ENCODE results near the gene CTXND1. TPM values are rescaled to one million over a fixed set of nuclear protein-coding genes. Genes with fewer than 3 reads are reported as not detected.

The CTXND1 gene
- total and polyA plus RNA-seq, 2 of the 4 experiments (the other 2 are of a cell fraction) = not detected

DNA sequence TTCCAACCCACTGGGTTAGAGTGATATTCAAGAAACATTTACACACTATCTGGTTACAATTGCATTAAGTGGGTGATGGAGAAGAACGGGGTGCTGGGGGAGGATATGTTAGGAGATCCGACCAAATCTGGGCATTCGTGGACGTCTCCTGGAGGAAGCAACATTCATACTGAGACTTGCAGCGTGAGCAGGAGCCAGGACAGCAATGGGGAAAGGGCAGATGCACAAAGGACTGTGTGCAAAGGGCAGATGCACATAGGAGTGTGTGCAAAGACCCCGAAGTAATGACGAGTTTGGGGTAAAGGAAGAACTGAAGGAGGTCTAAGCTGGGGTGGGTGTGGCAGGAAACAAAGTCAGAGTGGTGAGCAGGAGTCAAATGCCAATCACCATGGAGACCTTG lies 16.1 kb upstream of the CTXND1 start:
- CTCF ChIA-PET = no interaction called here
- ATAC-seq (ENCODE audit: low read depth) = no peak

More for the DNA sequence above, 16.1 kb upstream of the CTXND1 start:
- Histone ChIP-seq H3K79me1 (ENCODE audit: low read depth in 1 of 2, low read length in 2 of 2) (no peaks in the 10 kb centered on the region), H3K27ac (ENCODE audit: insufficient read depth, low read length) (no peak overlapping the region), H4K5ac (ENCODE audit: low read depth, low read length) (no peak overlapping the region), H3K23ac (ENCODE audit: low read depth, low read length) (no peak overlapping the region), H3K4me1 (ENCODE audit: control insufficient read depth, insufficient read depth, low read length) (no peaks in the 10 kb centered on the region), H3K4ac (ENCODE audit: low read depth, low read length) (no peak overlapping the region), H2AK9ac (replicated peaks; ENCODE audit: low read depth, low read length, poor library complexity) (no peak overlapping the region), H4K8ac (ENCODE audit: low read depth in 2 of 2, low read length in 2 of 2) (no peak overlapping the region), H2BK15ac (ENCODE audit: low read depth, low read length) (no peak overlapping the region), H3K18ac (ENCODE audit: low read depth, low read length) (no peak overlapping the region), H3K4me2 (ENCODE audit: low read depth, low read length) (no peak overlapping the region), H4K20me1 (ENCODE audit: insufficient read depth, low read length) (no peaks in the 10 kb centered on the region), H3K4me3 (ENCODE audit: insufficient read depth, low read depth, low read length) (no peak overlapping the region), H2BK20ac (ENCODE audit: low read depth, low read length) (no peak overlapping the region), H3K56ac (ENCODE audit: extremely low read depth, insufficient read depth, low read length) (no peak overlapping the region; the same call in 1 of the 2 replicates), H3K14ac (replicated peaks; ENCODE audit: low read depth, low read length) (no peak overlapping the region), H2AK5ac (ENCODE audit: low read depth, low read length) (no peak overlapping the region), H3K9me3 (ENCODE audit: control insufficient read depth, insufficient read depth, low read length) (no peaks in the 10 kb centered on the region), H2AFZ (replicated peaks; ENCODE audit: low read length, poor library complexity) (no peak overlapping the region), H3K9me1 (ENCODE audit: insufficient read depth, low read length) (0 out of 2 replicates have a peak, but pooled peaks cover 6% of the 10 kb centered on the region), H3K36me3 (ENCODE audit: control insufficient read depth, insufficient read depth, low read length) (no peaks in the 10 kb centered on the region), H2BK5ac (ENCODE audit: low read depth, low read length, poor library complexity, severe bottlenecking) (no peak overlapping the region), H3K9ac (ENCODE audit: low read depth, low read length) (no peak overlapping the region), H2BK120ac (ENCODE audit: low read depth, low read length) (no peak overlapping the region), H3K27me3 (ENCODE audit: control insufficient read depth, insufficient read depth, low read length) (peaks cover 31% of the 10 kb centered on the region), H4K91ac (ENCODE audit: insufficient read depth, low read depth, low read length) (no peak overlapping the region)
- 64% methylated on average over 5 of the region's 7 CpGs; no CpG with 5 or more reads in 1 of the 2 experiments for WGBS, 2 experiments (ENCODE audit: extremely low coverage in 2 of 2, insufficient read length in 1 of 2)
- TF ChIP-seq RAD21 (IDR thresholded peaks at IDR 0.05; ENCODE audit: low read length) (no peak), SMC3 (IDR thresholded peaks at IDR 0.05; ENCODE audit: low read depth, low read length) (no peak), RCOR1 (IDR thresholded peaks at IDR 0.05; ENCODE audit: insufficient replicate concordance, low read length) (no peak), POLR2A (IDR thresholded peaks at IDR 0.05; ENCODE audit: low read depth, low read length) (no peak), MAFK (IDR thresholded peaks at IDR 0.05; ENCODE audit: low read depth, low read length) (no peak), MAZ (IDR thresholded peaks at IDR 0.05; ENCODE audit: borderline replicate concordance, low read depth, low read length) (no peak), CEBPB (IDR thresholded peaks at IDR 0.05; ENCODE audit: low read depth, low read length) (no peak)
- TF ChIP-seq, protein P1, sequence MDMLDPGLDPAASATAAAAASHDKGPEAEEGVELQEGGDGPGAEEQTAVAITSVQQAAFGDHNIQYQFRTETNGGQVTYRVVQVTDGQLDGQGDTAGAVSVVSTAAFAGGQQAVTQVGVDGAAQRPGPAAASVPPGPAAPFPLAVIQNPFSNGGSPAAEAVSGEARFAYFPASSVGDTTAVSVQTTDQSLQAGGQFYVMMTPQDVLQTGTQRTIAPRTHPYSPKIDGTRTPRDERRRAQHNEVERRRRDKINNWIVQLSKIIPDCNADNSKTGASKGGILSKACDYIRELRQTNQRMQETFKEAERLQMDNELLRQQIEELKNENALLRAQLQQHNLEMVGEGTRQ (IDR thresholded peaks at IDR 0.05; ENCODE audit: low read depth, low read length) = no peak
- TF ChIP-seq, protein P2, sequence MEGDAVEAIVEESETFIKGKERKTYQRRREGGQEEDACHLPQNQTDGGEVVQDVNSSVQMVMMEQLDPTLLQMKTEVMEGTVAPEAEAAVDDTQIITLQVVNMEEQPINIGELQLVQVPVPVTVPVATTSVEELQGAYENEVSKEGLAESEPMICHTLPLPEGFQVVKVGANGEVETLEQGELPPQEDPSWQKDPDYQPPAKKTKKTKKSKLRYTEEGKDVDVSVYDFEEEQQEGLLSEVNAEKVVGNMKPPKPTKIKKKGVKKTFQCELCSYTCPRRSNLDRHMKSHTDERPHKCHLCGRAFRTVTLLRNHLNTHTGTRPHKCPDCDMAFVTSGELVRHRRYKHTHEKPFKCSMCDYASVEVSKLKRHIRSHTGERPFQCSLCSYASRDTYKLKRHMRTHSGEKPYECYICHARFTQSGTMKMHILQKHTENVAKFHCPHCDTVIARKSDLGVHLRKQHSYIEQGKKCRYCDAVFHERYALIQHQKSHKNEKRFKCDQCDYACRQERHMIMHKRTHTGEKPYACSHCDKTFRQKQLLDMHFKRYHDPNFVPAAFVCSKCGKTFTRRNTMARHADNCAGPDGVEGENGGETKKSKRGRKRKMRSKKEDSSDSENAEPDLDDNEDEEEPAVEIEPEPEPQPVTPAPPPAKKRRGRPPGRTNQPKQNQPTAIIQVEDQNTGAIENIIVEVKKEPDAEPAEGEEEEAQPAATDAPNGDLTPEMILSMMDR (conservative IDR thresholded peaks at IDR 0.05; ENCODE audit: low read depth, low read length) = no peak
- TF ChIP-seq, protein P3, sequence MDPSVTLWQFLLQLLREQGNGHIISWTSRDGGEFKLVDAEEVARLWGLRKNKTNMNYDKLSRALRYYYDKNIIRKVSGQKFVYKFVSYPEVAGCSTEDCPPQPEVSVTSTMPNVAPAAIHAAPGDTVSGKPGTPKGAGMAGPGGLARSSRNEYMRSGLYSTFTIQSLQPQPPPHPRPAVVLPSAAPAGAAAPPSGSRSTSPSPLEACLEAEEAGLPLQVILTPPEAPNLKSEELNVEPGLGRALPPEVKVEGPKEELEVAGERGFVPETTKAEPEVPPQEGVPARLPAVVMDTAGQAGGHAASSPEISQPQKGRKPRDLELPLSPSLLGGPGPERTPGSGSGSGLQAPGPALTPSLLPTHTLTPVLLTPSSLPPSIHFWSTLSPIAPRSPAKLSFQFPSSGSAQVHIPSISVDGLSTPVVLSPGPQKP (IDR thresholded peaks at IDR 0.05; ENCODE audit: borderline replicate concordance, low read depth, low read length) = no peak
- in situ Hi-C loops (cut with MboI; ENCODE audit: low sequenced_read_pairs) = no loop called here
- intact Hi-C loops (cut with micrococcal nuclease) = no loop called here
- BruUV-seq (replicated peaks) = no TSS peak
- dilution Hi-C loops (cut with HindIII; ENCODE audit: low sequenced_read_pairs, unreplicated experiment) = no loop called here
- no peak for DNase-seq
- POLR2A ChIA-PET (ENCODE audit: unreplicated experiment) = no interaction called here

All from IMR-90 (cell line).